ENCODE data around the gene TRAPPC2. TPM values are rescaled to one million over a fixed set of nuclear protein-coding genes. Genes with fewer than 3 reads are reported as not detected.

Gene TRAPPC2
- total RNA-seq, 1 experiment from 2014 or later: 10.2 TPM

- no peaks in the 10 kb centered on the region; the same call in 1 of the 2 replicates for H3K36me3 Mint-ChIP-seq
- no peak for TF ChIP-seq MAX (CRISPR knock-in tag; IDR thresholded peaks at IDR 0.05)
- no peaks in the 10 kb centered on the region for H3K27me3 Mint-ChIP-seq (ENCODE audit: low read depth)
- no peak overlapping the region for H3K27ac Mint-ChIP-seq
- no peak overlapping the region for H3K4me3 Mint-ChIP-seq
- CTCF ChIA-PET: no interaction called here
- no peaks in the 10 kb centered on the region for H3K9me3 Mint-ChIP-seq
- H3K4me1 Mint-ChIP-seq: peaks cover 26% of the 10 kb centered on the region
- DNase-seq (ENCODE audit: low spot score): no peak
- no peak for ATAC-seq
- POLR2A ChIA-PET: no interaction called here
These were observed 34.0 kb downstream of the TRAPPC2 start for GRCh38 chrX:13700380-13700779.

GRCh38 chrX:13699183-13699826 lies 35.1 kb downstream of the TRAPPC2 start:
- H3K27ac Mint-ChIP-seq: no peak overlapping the region
- H3K9me3 Mint-ChIP-seq: no peaks in the 10 kb centered on the region
- ATAC-seq (no peak), DNase-seq (ENCODE audit: low spot score) (no peak)
- no peak overlapping the region for H3K4me3 Mint-ChIP-seq
- no peaks in the 10 kb centered on the region for H3K27me3 Mint-ChIP-seq (ENCODE audit: low read depth)
- peaks cover 30% of the 10 kb centered on the region for H3K4me1 Mint-ChIP-seq
- POLR2A ChIA-PET: no interaction called here
- CTCF ChIA-PET: no interaction called here
- TF ChIP-seq RELA (CRISPR knock-in tag; IDR thresholded peaks at IDR 0.05; ENCODE audit: borderline replicate concordance) (no peak), NFYB (CRISPR knock-in tag; conservative IDR thresholded peaks at IDR 0.05; ENCODE audit: low read depth) (no peak), CTCF (IDR thresholded peaks at IDR 0.05) (no peak), E2F1 (CRISPR knock-in tag; IDR thresholded peaks at IDR 0.05) (no peak), ATF3 (CRISPR knock-in tag; conservative IDR thresholded peaks at IDR 0.05) (no peak), IRF1 (CRISPR knock-in tag; IDR thresholded peaks at IDR 0.05) (no peak), ZNF138 (CRISPR knock-in tag; conservative IDR thresholded peaks at IDR 0.05) (no peak), MAX (CRISPR knock-in tag; IDR thresholded peaks at IDR 0.05) (no peak)
- no peaks in the 10 kb centered on the region; the same call in 1 of the 2 replicates for H3K36me3 Mint-ChIP-seq

- CTCF ChIA-PET: no interaction called here
- TF ChIP-seq NR2C2 (CRISPR knock-in tag; IDR thresholded peaks at IDR 0.05) (no peak), PRDM15 (CRISPR knock-in tag; IDR thresholded peaks at IDR 0.05) (no peak), FOXP4 (CRISPR knock-in tag; IDR thresholded peaks at IDR 0.05) (no peak), ATF2 (CRISPR knock-in tag; IDR thresholded peaks at IDR 0.05; ENCODE audit: borderline replicate concordance, low read depth) (no peak), ZNF423 (CRISPR knock-in tag; IDR thresholded peaks at IDR 0.05) (no peak), MAX (CRISPR knock-in tag; IDR thresholded peaks at IDR 0.05) (no peak), PREB (CRISPR knock-in tag; IDR thresholded peaks at IDR 0.05; ENCODE audit: borderline replicate concordance) (no peak), ZBTB21 (CRISPR knock-in tag; IDR thresholded peaks at IDR 0.05; ENCODE audit: borderline replicate concordance) (no peak), CBFB (CRISPR knock-in tag; IDR thresholded peaks at IDR 0.05; ENCODE audit: low read depth) (no peak), ATF1 (CRISPR knock-in tag; IDR thresholded peaks at IDR 0.05) (no peak)
These were observed 36.0 kb downstream of the TRAPPC2 start for GRCh38 chrX:13698432-13698831.

More at GRCh38 chrX:13698432-13698831, 36.0 kb downstream of the TRAPPC2 start:
- H3K4me1 Mint-ChIP-seq: peaks cover 34% of the 10 kb centered on the region
- no peak overlapping the region for H3K27ac Mint-ChIP-seq
- no peak overlapping the region for H3K4me3 Mint-ChIP-seq
- no peaks in the 10 kb centered on the region for H3K36me3 Mint-ChIP-seq
- POLR2A ChIA-PET: no interaction called here
- ATAC-seq (no peak), DNase-seq (ENCODE audit: low spot score) (no peak)
- no peaks in the 10 kb centered on the region for H3K27me3 Mint-ChIP-seq (ENCODE audit: low read depth)
- H3K9me3 Mint-ChIP-seq: no peaks in the 10 kb centered on the region

Measured in WTC11 (cell line).